Endothelial cell of umbilical vein (primary cell): ENCODE data around the gene MACO1.

Experiments used
- CTCF ChIP-seq, 2 donors: IDR thresholded peaks; 1 replicate in 1 of 2; 2 replicates in 1 of 2; pipeline ENCODE4 v1.5.1; 2011; ENCODE audit warnings: low read length in 2 of 2, mild to moderate bottlenecking in 2 of 2, moderate library complexity in 2 of 2, control low read depth in 1 of 2, inconsistent platforms in 1 of 2, low read depth in 1 of 2; ENCODE audit not compliant: insufficient read depth in 1 of 2; ENCODE audit errors: extremely low read depth in 1 of 2
- MAX ChIP-seq: IDR thresholded peaks from 2 replicates; pipeline ENCODE4 v1.6.1; 2011; ENCODE audit not compliant: insufficient read depth, insufficient read length
- POLR2AphosphoS5 ChIP-seq: IDR thresholded peaks from 2 replicates; pipeline ENCODE4 v1.6.1; 2012; ENCODE audit warnings: low read depth, mild to moderate bottlenecking, control low read depth, low read length, moderate library complexity; ENCODE audit not compliant: insufficient read depth

GRCh38 chr1:25392841-25393240 lies 37.9 kb upstream of the MACO1 start:
- TF ChIP-seq MAX (no peak), CTCF (IDR thresholded peaks at IDR 0.05; ENCODE audit: extremely low read depth in 1 of 2, insufficient read depth in 1 of 2, low read depth in 1 of 2, low read length in 2 of 2) (no peak), POLR2AphosphoS5 (no peak)
